GM11168 (cell line): ENCODE data around the gene HMG20A.

Source experiments
- in situ Hi-C: fragments of 300-500 bp; cut with MboI; formaldehyde crosslinking; loops from one replicate; pipeline ENCODE4 v1.12.0; 2022; ENCODE audit warnings: low sequenced_read_pairs; ENCODE audit not compliant: unreplicated experiment

HMG20A gene

GRCh38 chr15:77530576-77530975, 109.9 kb downstream of the HMG20A start:
- in situ Hi-C loops = no loop called here

- in situ Hi-C loops = no loop called here
Measured at GRCh38 chr15:77531191-77532000, 110.7 kb downstream of the HMG20A start.

GRCh38 chr15:77532067-77532710, 111.5 kb downstream of the HMG20A start:
- in situ Hi-C loops = no loop called here

- in situ Hi-C loops = no loop called here
Measured at GRCh38 chr15:77532846-77533245, 112.2 kb downstream of the HMG20A start.

- in situ Hi-C loops = no loop called here
Measured at GRCh38 chr15:77533578-77534430, 113.1 kb downstream of the HMG20A start.
